HepG2 (cell line): ENCODE data around the gene VCP. TPM values are rescaled to one million over a fixed set of nuclear protein-coding genes. Genes with fewer than 3 reads are reported as not detected.

Source experiments
- ARNT2 ChIP-seq: sonication (generic); formaldehyde crosslinking; IDR thresholded peaks from 2 replicates; pipeline ENCODE4 v1.8.0; 2022; ENCODE audit warnings: mild to moderate bottlenecking, low read depth, missing genetic modification reagents, moderate library complexity
- CCAR2 ChIP-seq: fragments of 200-400 bp; formaldehyde crosslinking; optimal IDR thresholded peaks from 2 replicates; pipeline ENCODE3; 2018; ENCODE audit warnings: low read depth, mild to moderate bottlenecking, low read length, moderate library complexity
- CSRNP1 ChIP-seq: sonication (generic); formaldehyde crosslinking; IDR thresholded peaks from 2 replicates; pipeline ENCODE4 v1.8.1; 2023; ENCODE audit warnings: mild to moderate bottlenecking, missing genetic modification reagents
- GLI4 ChIP-seq: sonication (generic); formaldehyde crosslinking; IDR thresholded peaks from 2 replicates; pipeline ENCODE4 v1.5.1; 2020; ENCODE audit warnings: missing genetic modification reagents, mild to moderate bottlenecking, moderate library complexity, borderline replicate concordance
- MAFG ChIP-seq: sonication (generic); formaldehyde crosslinking; IDR thresholded peaks from 2 replicates; pipeline ENCODE4 v1.5.1; 2020; ENCODE audit warnings: mild to moderate bottlenecking, missing genetic modification reagents
- MLX ChIP-seq: IDR thresholded peaks from 2 replicates; pipeline ENCODE4 v1.6.1; 2016
- PHF8 ChIP-seq: sonication (generic); formaldehyde crosslinking; IDR thresholded peaks from 2 replicates; pipeline ENCODE4 v1.5.0; 2020; ENCODE audit warnings: missing genetic modification reagents
- PRDM15 ChIP-seq: sonication (generic); formaldehyde crosslinking; IDR thresholded peaks from 2 replicates; pipeline ENCODE4 v1.4.0; 2020; ENCODE audit warnings: missing genetic modification reagents
- SIN3B ChIP-seq: fragments of 150-350 bp; IDR thresholded peaks from 2 replicates; pipeline ENCODE4 v1.6.1; 2014; ENCODE audit warnings: low read length
- SP2 ChIP-seq: sonication (generic); formaldehyde crosslinking; IDR thresholded peaks from 2 replicates; pipeline ENCODE4 v1.5.1; 2020; ENCODE audit warnings: mild to moderate bottlenecking, missing genetic modification reagents
- TIGD3 ChIP-seq: sonication (generic); formaldehyde crosslinking; IDR thresholded peaks from 2 replicates; pipeline ENCODE4 v1.5.1; 2020; ENCODE audit warnings: mild to moderate bottlenecking, missing genetic modification reagents, borderline replicate concordance
- YEATS4 ChIP-seq: sonication (generic); formaldehyde crosslinking; IDR thresholded peaks from 2 replicates; pipeline ENCODE4 v1.4.0; 2020; ENCODE audit warnings: missing genetic modification reagents, borderline replicate concordance
- ZEB1 ChIP-seq: IDR thresholded peaks from 2 replicates; pipeline ENCODE4 v1.6.1; 2012; ENCODE audit warnings: mild to moderate bottlenecking, low read depth, inconsistent platforms; ENCODE audit not compliant: insufficient replicate concordance
- ZNF101 ChIP-seq: sonication (generic); formaldehyde crosslinking; IDR thresholded peaks from 2 replicates; pipeline ENCODE4 v1.4.0; 2020; ENCODE audit warnings: mild to moderate bottlenecking, low read depth, missing genetic modification reagents, borderline replicate concordance
- ZNF7 ChIP-seq: IDR thresholded peaks from 2 replicates; pipeline ENCODE4 v1.6.1; 2016; ENCODE audit warnings: missing biosample characterization, missing genetic modification reagents
- ZNF710 ChIP-seq: sonication (generic); formaldehyde crosslinking; IDR thresholded peaks from 2 replicates; pipeline ENCODE4 v1.5.0; 2020; ENCODE audit warnings: mild to moderate bottlenecking, missing genetic modification reagents, borderline replicate concordance
- ZNF780A ChIP-seq: sonication (generic); formaldehyde crosslinking; IDR thresholded peaks from 2 replicates; pipeline ENCODE4 v1.8.0; 2022; ENCODE audit warnings: mild to moderate bottlenecking, missing genetic modification reagents, moderate library complexity
- ZNF879 ChIP-seq: sonication (generic); formaldehyde crosslinking; IDR thresholded peaks from 2 replicates; pipeline ENCODE4 v1.8.1; 2023; ENCODE audit warnings: missing genetic modification reagents
- polyA plus RNA-seq, 8 experiments: library from polyadenylated mRNA; depleted of rRNA in 3 of 8; stranded (reverse) in 7 of 8; unstranded in 1 of 8; fragments of >200 nt; fragmentation: Illumina TruSeq in 4 of 8; extraction: Trizol in 4 of 8; gene quantifications; 2 replicates each; pipeline versions ENCODE4 v1.2.1 to v1.2.3, GENCODE V29; 2011 to 2016; ENCODE audit warnings: low read depth in 4 of 8, missing spikeins in 1 of 8, mixed read lengths in 1 of 8; ENCODE audit not compliant: insufficient read depth in 1 of 8
- total RNA-seq, 5 experiments: library from RNA; depleted of rRNA; stranded (reverse); fragments of >200 nt; fragmentation: Illumina TruSeq; extraction: Trizol; gene quantifications; 2 replicates each; pipeline ENCODE4 v1.2.3, GENCODE V29; 2016; ENCODE audit warnings: low read depth in 1 of 5

Gene VCP
- total and polyA plus RNA-seq, 2 of the 13 experiments (the other 11 are each of a cell fraction or from before 2014, with no cell fraction given) = 143 to 391 TPM

- peak; percentile 74; the same call in 1 of the 2 replicates for TF ChIP-seq ARNT2 (CRISPR knock-in tag)
- no peak; the same call in 1 of the 2 replicates for TF ChIP-seq TIGD3 (CRISPR knock-in tag)
- TF ChIP-seq GLI4 (CRISPR knock-in tag) = no peak
- TF ChIP-seq YEATS4 (CRISPR knock-in tag) = peak; percentile 53; the same call in 1 of the 2 replicates
- peak; percentile 69; the same call in 1 of the 2 replicates for TF ChIP-seq PHF8 (CRISPR knock-in tag)
- TF ChIP-seq ZNF101 (CRISPR knock-in tag) = no peak
- peak; percentile 66; the same call in 1 of the 2 replicates for TF ChIP-seq PRDM15 (CRISPR knock-in tag)
- no peak for TF ChIP-seq ZNF7 (CRISPR knock-in tag)
- peak; percentile 59; the same call in 1 of the 2 replicates for TF ChIP-seq ZNF780A (CRISPR knock-in tag)
- TF ChIP-seq ZNF710 (CRISPR knock-in tag) = 0 out of 2 replicates have a peak, but pooled peaks have one; percentile 53
- TF ChIP-seq ZEB1 = no peak
- peak; percentile 61; the same call in 1 of the 2 replicates for TF ChIP-seq SP2 (CRISPR knock-in tag)
- TF ChIP-seq CCAR2 = no peak
- TF ChIP-seq SIN3B = peak; percentile 69
- TF ChIP-seq ZNF879 = no peak; the same call in 1 of the 2 replicates
- TF ChIP-seq MAFG (CRISPR knock-in tag) = no peak
- no peak for TF ChIP-seq MLX (CRISPR knock-in tag)
- TF ChIP-seq CSRNP1 (CRISPR knock-in tag) = peak; percentile 92
These were observed 7.3 kb upstream of the VCP start, which contains the start of gene FANCG (continued) for GRCh38 chr9:35079426-35080341.
